Hepatocyte (in vitro differentiated cells): ENCODE results near the gene NIT2. TPM values are rescaled to one million over a fixed set of nuclear protein-coding genes. Genes with fewer than 3 reads are reported as not detected.
"Not testable (repeated sequence)": the region's sequence is repeated elsewhere in the genome, so short reads cannot be mapped to it uniquely, and the experiment has no call there.

Source experiments
- DNase-seq: peaks from one replicate; pipeline ENCODE4 v3.0.0-alpha.2; 2016; ENCODE audit warnings: low spot score
- H2AFZ ChIP-seq: fragments of 200-600 bp; sonication (generic); 2 replicates; pipeline ENCODE4 v1.6.0; 2016; ENCODE audit warnings: antibody characterized with exemption, mild to moderate bottlenecking
- H3K27ac ChIP-seq: fragments of 200-600 bp; sonication (generic); 2 replicates; pipeline ENCODE4 v1.5.1; 2016; ENCODE audit warnings: mild to moderate bottlenecking
- H3K27me3 ChIP-seq: fragments of 200-600 bp; sonication (generic); 2 replicates; pipeline ENCODE4 v1.6.1; 2016
- H3K36me3 ChIP-seq: fragments of 200-600 bp; sonication (generic); replicated peaks from 2 replicates; pipeline ENCODE4 v1.5.1; 2016; ENCODE audit warnings: low read depth; ENCODE audit not compliant: insufficient read depth
- H3K4me1 ChIP-seq: fragments of 200-600 bp; sonication (generic); 2 replicates; pipeline ENCODE4 v1.5.1; 2016; ENCODE audit warnings: mild to moderate bottlenecking, moderate library complexity; ENCODE audit not compliant: insufficient read depth
- H3K4me2 ChIP-seq: fragments of 200-600 bp; sonication (generic); 2 replicates; pipeline ENCODE4 v1.6.0; 2016
- H3K4me3 ChIP-seq: fragments of 200-600 bp; sonication (generic); 2 replicates; pipeline ENCODE4 v1.5.1; 2016; ENCODE audit warnings: mild to moderate bottlenecking
- H3K79me2 ChIP-seq: fragments of 200-600 bp; sonication (generic); 2 replicates; pipeline ENCODE4 v1.6.0; 2017; ENCODE audit warnings: mild to moderate bottlenecking
- H3K9me2 ChIP-seq: fragments of 200-600 bp; sonication (generic); replicated peaks from 2 replicates; pipeline ENCODE4 v1.6.0; 2017; ENCODE audit warnings: mild to moderate bottlenecking; ENCODE audit not compliant: insufficient read depth
- H3K9me3 ChIP-seq: fragments of 200-600 bp; sonication (generic); 2 replicates; pipeline ENCODE4 v1.5.1; 2016; ENCODE audit warnings: low read depth, mild to moderate bottlenecking
- H4K20me1 ChIP-seq: fragments of 200-600 bp; sonication (generic); 2 replicates; pipeline ENCODE4 v1.6.0; 2016; ENCODE audit warnings: mild to moderate bottlenecking; ENCODE audit not compliant: insufficient read depth, poor library complexity, severe bottlenecking
- EZH2 ChIP-seq: fragments of 200-600 bp; sonication (generic); IDR thresholded peaks from 2 replicates; pipeline ENCODE4 v1.6.1; 2016; ENCODE audit warnings: antibody characterized with exemption, mild to moderate bottlenecking, borderline replicate concordance
- EZH2phosphoT487 ChIP-seq: fragments of 200-600 bp; sonication (generic); IDR thresholded peaks from one replicate; pipeline ENCODE4 v1.6.1; 2018; ENCODE audit warnings: antibody characterized with exemption, mild to moderate bottlenecking, low read depth, moderate library complexity; ENCODE audit not compliant: unreplicated experiment, severe bottlenecking
- WGBS: methylation state at CpG from one replicate; pipeline ENCODE4 v1.1.6; 2016; ENCODE audit warnings: low lambda C conversion rate; ENCODE audit errors: missing lambda C conversion rate; 5-methylcytosine and 5-hydroxymethylcytosine counted together
- polyA plus RNA-seq: library from polyadenylated mRNA; unstranded; fragments of >200 nt; fragmentation: Nextera tagmentation; extraction: Ambion mirVana; gene quantifications from 2 replicates; pipeline ENCODE4 v1.2.1, GENCODE V29; 2016
- total RNA-seq: library from RNA; depleted of rRNA; stranded (reverse); fragments of >200 nt; gene quantifications from 2 replicates; pipeline ENCODE4 v1.2.3, GENCODE V29; 2014
- TF ChIP-seq, protein P1 (sequence below): fragments of 200-600 bp; sonication (generic); IDR thresholded peaks from 2 replicates; pipeline ENCODE4 v1.5.1; 2016; ENCODE audit warnings: antibody characterized with exemption, mild to moderate bottlenecking; ENCODE audit not compliant: poor library complexity

NIT2 gene
- total and polyA plus RNA-seq, 2 experiments from 2014 or later: 45.2 to 96.9 TPM

DNA sequence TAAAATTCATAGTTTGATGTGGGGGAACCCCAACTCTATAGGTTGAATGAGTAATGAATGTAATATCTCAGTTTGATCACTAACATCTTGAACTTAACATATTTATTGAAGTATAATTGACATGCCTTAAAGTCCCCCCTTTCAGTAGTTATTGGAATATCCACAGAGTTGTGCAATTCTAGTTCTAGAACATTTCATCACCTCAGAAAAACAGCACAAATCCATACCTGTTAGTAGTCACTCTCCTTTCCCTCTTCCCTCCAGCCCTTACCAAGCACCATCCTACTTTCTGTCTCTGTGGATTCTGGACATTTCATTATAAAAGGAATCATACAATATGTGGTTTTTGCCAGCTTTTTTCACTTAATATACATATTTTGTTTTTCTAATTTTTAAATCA is 8.7 kb upstream of the NIT2 start:
- no peak overlapping the region for H3K4me3 ChIP-seq
- no peak for DNase-seq
- no peaks in the 10 kb centered on the region for H4K20me1 ChIP-seq
- H3K4me2 ChIP-seq: no peak overlapping the region
- no peak for TF ChIP-seq EZH2phosphoT487
- TF ChIP-seq EZH2: no peak
- TF ChIP-seq, protein P1, sequence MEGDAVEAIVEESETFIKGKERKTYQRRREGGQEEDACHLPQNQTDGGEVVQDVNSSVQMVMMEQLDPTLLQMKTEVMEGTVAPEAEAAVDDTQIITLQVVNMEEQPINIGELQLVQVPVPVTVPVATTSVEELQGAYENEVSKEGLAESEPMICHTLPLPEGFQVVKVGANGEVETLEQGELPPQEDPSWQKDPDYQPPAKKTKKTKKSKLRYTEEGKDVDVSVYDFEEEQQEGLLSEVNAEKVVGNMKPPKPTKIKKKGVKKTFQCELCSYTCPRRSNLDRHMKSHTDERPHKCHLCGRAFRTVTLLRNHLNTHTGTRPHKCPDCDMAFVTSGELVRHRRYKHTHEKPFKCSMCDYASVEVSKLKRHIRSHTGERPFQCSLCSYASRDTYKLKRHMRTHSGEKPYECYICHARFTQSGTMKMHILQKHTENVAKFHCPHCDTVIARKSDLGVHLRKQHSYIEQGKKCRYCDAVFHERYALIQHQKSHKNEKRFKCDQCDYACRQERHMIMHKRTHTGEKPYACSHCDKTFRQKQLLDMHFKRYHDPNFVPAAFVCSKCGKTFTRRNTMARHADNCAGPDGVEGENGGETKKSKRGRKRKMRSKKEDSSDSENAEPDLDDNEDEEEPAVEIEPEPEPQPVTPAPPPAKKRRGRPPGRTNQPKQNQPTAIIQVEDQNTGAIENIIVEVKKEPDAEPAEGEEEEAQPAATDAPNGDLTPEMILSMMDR: no peak
- no peak overlapping the region for H2AFZ ChIP-seq
- H3K9me2 ChIP-seq: no peaks in the 10 kb centered on the region
- H3K27me3 ChIP-seq: no peaks in the 10 kb centered on the region
- no peaks in the 10 kb centered on the region for H3K4me1 ChIP-seq
- H3K79me2 ChIP-seq: no peaks in the 10 kb centered on the region
- H3K27ac ChIP-seq: no peak overlapping the region
- no peaks in the 10 kb centered on the region for H3K9me3 ChIP-seq
- H3K36me3 ChIP-seq: no peaks in the 10 kb centered on the region

DNA sequence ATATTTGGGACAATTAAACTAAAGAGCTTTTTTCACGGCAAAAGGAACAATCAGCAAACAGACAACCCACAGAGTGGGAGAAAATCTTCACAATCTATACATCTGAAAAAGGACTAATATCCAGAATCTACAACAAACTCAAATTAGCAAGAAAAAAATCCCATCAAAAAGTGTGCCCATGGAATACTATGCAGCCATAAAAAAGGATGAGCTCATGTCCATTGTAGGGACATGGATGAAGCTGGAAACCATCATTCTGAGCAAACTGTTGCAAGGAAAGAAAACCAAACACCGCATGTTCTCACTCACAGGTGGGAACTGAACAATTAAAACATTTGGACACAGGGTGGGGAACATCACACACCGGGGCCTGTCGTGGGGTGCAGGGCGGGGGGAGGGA is 7.2 kb upstream of the NIT2 start:
- not testable (repeated sequence) for H3K9me3 ChIP-seq, H3K4me1 ChIP-seq, H3K4me2 ChIP-seq, H3K9me2 ChIP-seq, H3K27ac ChIP-seq, H3K4me3 ChIP-seq, H3K36me3 ChIP-seq, DNase-seq, H3K27me3 ChIP-seq, H4K20me1 ChIP-seq, H2AFZ ChIP-seq, H3K79me2 ChIP-seq
- WGBS: 92% methylated on average over 5 of the region's 5 CpGs

DNA sequence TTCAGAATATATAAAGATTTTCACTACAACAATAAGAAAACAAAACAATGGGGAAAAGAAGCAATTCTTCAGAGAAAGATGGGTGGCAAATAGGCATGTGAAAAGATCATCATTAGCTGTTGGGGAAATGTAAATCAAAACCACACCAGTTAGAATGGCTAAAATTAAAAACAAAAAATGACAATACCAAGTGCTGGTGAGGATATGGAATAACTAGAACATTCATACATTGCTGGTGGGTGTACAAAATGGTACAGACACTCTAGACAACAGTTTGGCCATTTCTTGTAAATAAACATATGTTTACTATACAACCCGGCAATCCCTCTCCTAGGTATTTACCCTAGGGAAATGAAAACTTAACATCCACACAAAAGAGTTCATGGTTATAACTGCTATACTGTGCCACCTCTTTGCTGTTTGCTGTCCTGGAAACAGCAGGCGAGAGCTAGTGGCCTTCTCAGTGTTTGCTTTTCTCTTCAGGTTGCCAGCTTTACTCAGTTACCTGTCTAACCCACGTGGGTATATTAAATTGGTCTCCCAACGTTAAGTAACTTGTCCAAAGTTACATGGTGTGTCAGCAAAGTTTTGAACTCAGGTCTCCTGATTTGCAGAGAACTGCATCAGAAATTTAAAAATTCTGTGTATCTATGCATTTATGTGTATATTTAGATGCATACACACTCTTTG is 4.6 kb upstream of the NIT2 start:
- Histone ChIP-seq H3K36me3 (no peaks in the 10 kb centered on the region), H3K79me2 (no peaks in the 10 kb centered on the region), H3K27me3 (no peaks in the 10 kb centered on the region), H3K9me3 (no peaks in the 10 kb centered on the region), H4K20me1 (no peaks in the 10 kb centered on the region), H3K4me2 (no peak overlapping the region), H3K4me3 (no peak overlapping the region), H3K27ac (no peak overlapping the region), H3K9me2 (no peaks in the 10 kb centered on the region), H3K4me1 (peaks cover 6% of the 10 kb centered on the region), H2AFZ (no peak overlapping the region)
- TF ChIP-seq EZH2phosphoT487 (no peak), EZH2 (no peak)
- TF ChIP-seq, protein P1: no peak
- 70% methylated on average over 4 of the region's 4 CpGs for WGBS
- no peak for DNase-seq

DNA sequence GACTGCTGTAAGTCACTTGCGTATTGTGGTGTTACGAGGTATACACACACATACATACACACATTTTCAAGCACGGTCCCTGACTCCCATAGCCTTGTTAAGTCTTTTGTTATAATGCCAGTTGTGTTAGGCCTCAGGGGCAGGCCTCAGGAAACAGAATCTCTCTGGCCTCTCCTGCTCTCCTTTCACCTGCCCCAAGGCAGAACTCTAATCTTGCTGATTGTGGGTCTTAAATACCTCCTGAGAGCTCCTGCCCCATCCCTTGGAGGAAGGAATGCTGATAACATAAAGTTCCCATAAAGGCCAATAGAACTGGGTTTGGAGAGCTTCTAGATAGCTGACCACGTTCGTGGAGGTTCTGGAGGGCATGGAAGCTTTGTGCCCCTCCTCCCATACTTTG is 3.9 kb upstream of the NIT2 start:
- no peaks in the 10 kb centered on the region for H3K27me3 ChIP-seq
- WGBS: 84% methylated on average over 5 of the region's 5 CpGs
- peaks cover 5% of the 10 kb centered on the region for H3K79me2 ChIP-seq
- H3K4me3 ChIP-seq: no peak overlapping the region
- no peak overlapping the region for H3K4me2 ChIP-seq
- no peaks in the 10 kb centered on the region for H3K9me2 ChIP-seq
- H3K4me1 ChIP-seq: peaks cover 11% of the 10 kb centered on the region
- DNase-seq: no peak
- TF ChIP-seq, protein P1: no peak
- TF ChIP-seq EZH2phosphoT487 (no peak), EZH2 (no peak)
- no peak overlapping the region for H2AFZ ChIP-seq
- no peak overlapping the region for H3K27ac ChIP-seq
- no peaks in the 10 kb centered on the region for H3K9me3 ChIP-seq
- H3K36me3 ChIP-seq: no peaks in the 10 kb centered on the region
- H4K20me1 ChIP-seq: no peaks in the 10 kb centered on the region
